Upper lobe of right lung (tissue), 1 donor: Measurements from ENCODE around the gene KLHDC7A. TPM values are rescaled to one million over a fixed set of nuclear protein-coding genes. Genes with fewer than 3 reads are reported as not detected.

Experiments used
- ATAC-seq: fragments of 200-7000 bp; cut with Tn5 transposase; one replicate; pipeline ENCODE4 v1.9.1; 2020; ENCODE audit warnings: mild to moderate bottlenecking, moderate library complexity
- DNase-seq: peaks from one replicate; pipeline ENCODE4 v3.0.0-alpha.2; 2020
- H3K27ac ChIP-seq: fragments of 200-600 bp; one replicate; pipeline ENCODE4 v1.8.0; 2022
- H3K27me3 ChIP-seq: fragments of 200-600 bp; one replicate; pipeline ENCODE4 v1.8.0; 2022; ENCODE audit warnings: mild to moderate bottlenecking
- H3K36me3 ChIP-seq: fragments of 200-600 bp; one replicate; pipeline ENCODE4 v1.8.0; 2022
- H3K4me1 ChIP-seq: fragments of 200-600 bp; one replicate; pipeline ENCODE4 v1.8.0; 2022
- H3K4me3 ChIP-seq: fragments of 200-600 bp; one replicate; pipeline ENCODE4 v1.8.0; 2022; ENCODE audit warnings: mild to moderate bottlenecking
- H3K9me3 ChIP-seq: fragments of 200-600 bp; one replicate; pipeline ENCODE4 v1.8.0; 2022
- intact Hi-C: fragments of 100-400 bp; cut with DNase I; formaldehyde crosslinking; loops from one replicate; pipeline ENCODE4 v1.11.0; 2022
- total RNA-seq: library from RNA; stranded (reverse); fragmentation: NEBNext Ultra II Directional; extraction: Animal tissue kit (Norgen Biotek cat#: 25700); gene quantifications from one replicate; pipeline ENCODE4 v1.2.1, GENCODE V29; 2021
- TF ChIP-seq, protein P1 (sequence below): fragments of 200-600 bp; IDR thresholded peaks from one replicate; pipeline ENCODE4 v1.8.0; 2022; ENCODE audit warnings: antibody characterized with exemption
- donor health status: DM: no; HTN: yes; CAD: no; lungs with severe emphysema.

The KLHDC7A gene
- total RNA-seq, 1 donor from 2014 or later = 1.3 TPM

DNA sequence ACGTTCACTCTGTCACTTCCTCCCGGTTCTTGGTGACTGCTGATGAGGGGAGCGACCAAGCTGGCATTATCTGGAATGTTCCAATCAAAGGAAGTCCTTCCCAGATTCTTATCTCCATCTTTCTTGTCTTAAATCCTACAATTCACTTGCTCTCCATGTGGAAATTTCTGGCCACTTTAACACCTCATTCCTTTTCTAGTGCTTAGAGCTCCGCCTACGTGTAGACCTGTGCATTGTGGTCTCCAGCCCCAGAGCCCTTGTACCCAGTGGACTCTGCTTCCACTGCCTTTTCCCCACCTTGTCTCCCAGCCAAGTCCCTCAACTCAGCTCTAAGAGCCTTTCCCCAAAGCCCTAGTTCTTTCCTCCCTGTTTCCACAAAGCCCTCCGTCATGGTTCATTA, 12.2 kb upstream of the KLHDC7A start:
- TF ChIP-seq, protein P1, sequence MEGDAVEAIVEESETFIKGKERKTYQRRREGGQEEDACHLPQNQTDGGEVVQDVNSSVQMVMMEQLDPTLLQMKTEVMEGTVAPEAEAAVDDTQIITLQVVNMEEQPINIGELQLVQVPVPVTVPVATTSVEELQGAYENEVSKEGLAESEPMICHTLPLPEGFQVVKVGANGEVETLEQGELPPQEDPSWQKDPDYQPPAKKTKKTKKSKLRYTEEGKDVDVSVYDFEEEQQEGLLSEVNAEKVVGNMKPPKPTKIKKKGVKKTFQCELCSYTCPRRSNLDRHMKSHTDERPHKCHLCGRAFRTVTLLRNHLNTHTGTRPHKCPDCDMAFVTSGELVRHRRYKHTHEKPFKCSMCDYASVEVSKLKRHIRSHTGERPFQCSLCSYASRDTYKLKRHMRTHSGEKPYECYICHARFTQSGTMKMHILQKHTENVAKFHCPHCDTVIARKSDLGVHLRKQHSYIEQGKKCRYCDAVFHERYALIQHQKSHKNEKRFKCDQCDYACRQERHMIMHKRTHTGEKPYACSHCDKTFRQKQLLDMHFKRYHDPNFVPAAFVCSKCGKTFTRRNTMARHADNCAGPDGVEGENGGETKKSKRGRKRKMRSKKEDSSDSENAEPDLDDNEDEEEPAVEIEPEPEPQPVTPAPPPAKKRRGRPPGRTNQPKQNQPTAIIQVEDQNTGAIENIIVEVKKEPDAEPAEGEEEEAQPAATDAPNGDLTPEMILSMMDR = no peak
- no peaks in the 10 kb centered on the region for H3K4me1 ChIP-seq
- H3K27me3 ChIP-seq = no peaks in the 10 kb centered on the region
- no peak overlapping the region for H3K27ac ChIP-seq
- no peak overlapping the region for H3K4me3 ChIP-seq
- DNase-seq = no peak
- intact Hi-C loops = no loop called here
- no peaks in the 10 kb centered on the region for H3K36me3 ChIP-seq
- no peak for ATAC-seq
- H3K9me3 ChIP-seq = no peaks in the 10 kb centered on the region

DNA sequence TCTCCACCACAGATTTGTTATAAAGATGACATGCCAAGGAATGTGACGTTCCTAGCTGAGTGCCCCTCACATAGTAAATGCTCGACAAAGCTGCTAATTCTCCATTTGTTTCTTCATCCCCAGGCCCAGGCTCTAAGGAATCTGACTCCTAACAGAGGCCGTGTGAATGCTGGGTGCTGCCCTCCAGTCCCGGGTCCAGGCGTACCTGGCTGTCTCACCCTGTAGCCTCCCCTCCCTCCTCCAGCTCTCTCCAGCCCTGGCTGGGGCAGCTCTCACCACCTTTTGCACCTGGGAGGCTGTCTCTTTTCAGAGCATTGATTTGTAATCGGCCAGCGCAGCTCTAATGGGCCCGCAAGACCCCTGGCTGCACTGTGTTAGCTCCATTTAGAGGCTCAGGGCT, 11.2 kb upstream of the KLHDC7A start:
- ATAC-seq (no peak), DNase-seq (no peak)
- no peak overlapping the region for H3K27ac ChIP-seq
- no peaks in the 10 kb centered on the region for H3K4me1 ChIP-seq
- TF ChIP-seq, protein P1 = no peak
- no peak overlapping the region for H3K4me3 ChIP-seq
- no peaks in the 10 kb centered on the region for H3K27me3 ChIP-seq
- no peaks in the 10 kb centered on the region for H3K36me3 ChIP-seq
- intact Hi-C loops = no loop called here
- H3K9me3 ChIP-seq = no peaks in the 10 kb centered on the region

DNA sequence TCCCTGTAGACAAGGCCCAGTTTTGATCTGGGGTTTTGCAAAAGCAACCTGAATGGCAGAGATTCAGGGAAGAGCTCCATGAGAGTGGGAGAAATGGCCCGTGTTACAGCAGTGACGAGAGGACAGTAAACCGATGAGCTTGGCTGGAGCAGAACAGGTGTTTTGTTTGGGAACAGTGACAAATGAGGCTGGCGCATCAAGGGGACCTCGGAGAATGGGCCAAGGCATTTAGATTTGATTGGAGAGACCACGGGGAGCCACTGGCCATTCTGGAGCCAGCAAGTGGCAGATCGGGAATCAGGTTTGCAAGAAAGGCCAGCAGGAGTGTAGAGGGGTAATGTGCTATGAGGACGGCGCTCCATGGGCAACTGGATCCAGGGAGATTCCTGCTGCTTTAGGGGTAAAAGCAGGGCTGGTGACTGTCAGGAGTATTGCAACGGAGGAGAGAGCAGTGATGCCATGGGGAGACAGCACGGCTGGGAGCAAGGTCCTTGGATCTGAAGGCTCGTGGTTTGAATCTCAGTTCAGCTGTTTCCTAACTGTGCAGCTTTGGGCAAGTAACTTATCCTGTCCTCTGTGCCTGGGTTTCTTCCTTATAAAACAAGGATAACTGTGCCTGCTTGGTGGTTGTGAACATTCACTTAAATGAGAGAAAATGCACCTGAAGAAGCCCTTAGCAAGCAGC, 9.9 kb upstream of the KLHDC7A start:
- ATAC-seq (no peak), DNase-seq (no peak)
- Histone ChIP-seq H3K27me3 (no peaks in the 10 kb centered on the region), H3K4me1 (no peaks in the 10 kb centered on the region), H3K9me3 (no peaks in the 10 kb centered on the region), H3K27ac (no peak overlapping the region), H3K36me3 (no peaks in the 10 kb centered on the region), H3K4me3 (no peak overlapping the region)
- TF ChIP-seq, protein P1 = no peak
- intact Hi-C loops = no loop called here

DNA sequence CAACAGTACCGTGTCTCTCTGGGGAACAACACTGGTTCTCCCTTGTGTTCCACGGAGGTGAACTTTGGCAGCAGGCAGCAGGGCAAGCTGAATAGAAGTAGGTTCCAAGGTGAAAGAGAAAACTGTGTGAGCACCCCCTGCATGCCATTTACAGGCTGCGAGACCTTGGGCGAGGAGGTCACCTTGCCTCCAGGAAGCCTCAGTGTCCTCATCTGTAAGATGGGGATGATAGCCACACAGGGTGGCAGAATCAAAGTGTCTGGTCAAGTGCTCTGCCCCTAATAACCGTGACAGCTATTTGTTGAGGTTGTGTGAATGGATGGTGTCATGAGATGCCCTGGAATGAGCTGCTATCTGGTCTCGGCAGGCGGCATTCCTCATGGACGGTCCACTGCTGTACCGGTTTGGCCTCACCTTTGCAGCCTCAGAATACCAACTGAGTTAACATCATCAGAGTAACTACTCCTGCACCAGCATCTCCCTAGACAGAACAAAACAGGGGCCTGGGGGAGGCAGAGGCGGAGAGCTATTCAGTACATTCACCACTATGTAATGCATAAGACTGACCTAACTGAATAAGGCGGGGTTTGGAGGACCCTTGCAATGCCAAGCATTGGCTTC, 7.4 kb upstream of the KLHDC7A start:
- intact Hi-C loops = no loop called here
- Histone ChIP-seq H3K4me3 (no peak overlapping the region), H3K9me3 (no peaks in the 10 kb centered on the region), H3K27ac (no peak overlapping the region), H3K4me1 (no peaks in the 10 kb centered on the region), H3K36me3 (no peaks in the 10 kb centered on the region), H3K27me3 (peaks cover 7% of the 10 kb centered on the region)
- DNase-seq = no peak
- TF ChIP-seq, protein P1 = no peak
- no peak for ATAC-seq

DNA sequence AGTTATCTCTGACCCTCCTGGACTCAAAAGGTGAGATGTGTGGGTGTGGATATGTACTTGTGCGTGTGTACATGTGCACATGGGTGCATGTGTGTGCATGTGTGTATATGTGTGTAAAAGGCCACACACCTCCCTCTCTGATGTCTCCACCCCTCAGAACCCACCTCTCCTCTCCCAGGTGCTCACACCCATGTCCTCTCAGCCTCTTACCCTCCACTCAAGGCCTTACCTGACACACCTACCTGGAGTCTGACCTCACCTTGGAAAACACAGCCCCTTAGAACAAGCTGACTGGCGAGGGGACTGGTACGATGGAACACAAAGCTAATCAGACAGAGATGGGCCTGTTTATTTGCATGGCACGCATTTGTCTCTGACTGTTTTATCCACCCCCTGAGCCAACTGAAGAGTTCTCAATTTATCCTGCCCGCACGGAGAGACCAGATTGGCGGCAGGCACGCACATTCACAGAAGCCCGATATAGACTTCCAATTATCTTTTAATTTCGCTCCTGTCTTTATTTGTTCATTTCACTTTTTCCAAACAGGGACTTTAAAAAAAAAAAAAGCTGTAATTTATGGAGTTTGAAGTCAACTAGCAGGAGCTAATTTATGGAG, 6.1 kb upstream of the KLHDC7A start:
- intact Hi-C loops = no loop called here
- Histone ChIP-seq H3K4me1 (no peaks in the 10 kb centered on the region), H3K27me3 (peaks cover 7% of the 10 kb centered on the region), H3K36me3 (no peaks in the 10 kb centered on the region), H3K9me3 (no peaks in the 10 kb centered on the region), H3K27ac (no peak overlapping the region), H3K4me3 (no peak overlapping the region)
- DNase-seq (no peak), ATAC-seq (no peak)
- TF ChIP-seq, protein P1 = no peak
